ENCODE measurements around the gene DNAJC5.
A peak's percentile ranks its signal among the peaks of the same experiment; 100 is the strongest.

The DNAJC5 gene

DNA sequence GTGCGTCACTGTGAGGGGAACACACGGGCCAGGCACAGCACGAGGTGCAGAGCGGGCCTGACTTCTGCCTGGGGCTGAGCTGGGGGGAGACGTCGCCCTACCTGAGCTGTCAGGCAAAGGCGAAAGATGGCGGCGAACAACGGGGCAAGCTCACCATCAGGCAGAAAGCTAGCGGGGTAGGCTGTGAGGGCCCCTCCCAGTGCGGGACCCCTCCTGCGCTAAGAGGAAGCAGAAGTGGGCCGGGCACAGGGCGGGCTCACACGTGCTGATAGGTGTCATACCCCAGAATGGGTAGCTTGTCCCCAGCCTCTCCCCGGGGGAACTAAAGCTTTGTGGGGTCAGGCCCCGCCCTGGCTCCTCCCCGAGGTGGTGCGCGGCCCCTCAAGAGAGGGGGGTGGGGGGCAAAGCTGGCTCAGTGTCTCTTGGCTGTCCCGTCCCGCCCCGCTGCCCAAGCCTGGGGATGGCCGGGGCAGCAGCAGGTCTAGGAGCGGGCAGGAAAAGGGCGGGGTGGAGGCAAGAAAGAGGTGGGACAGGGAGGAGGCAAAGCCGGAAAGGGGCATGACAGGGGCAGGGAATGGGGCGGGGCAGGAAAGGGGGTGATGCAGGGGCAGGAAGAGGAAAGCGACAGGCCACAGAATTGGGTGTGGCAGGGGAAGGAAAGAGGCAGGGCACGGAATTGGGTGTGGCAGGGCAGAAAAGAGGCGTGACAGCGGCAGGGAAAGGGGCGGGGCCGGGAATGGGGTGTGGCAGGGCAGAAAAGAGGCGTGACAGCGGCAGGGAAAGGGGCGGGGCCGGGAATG, 46.6 kb downstream of the DNAJC5 start:
- Histone ChIP-seq H3K4me1 (ENCODE audit: insufficient read depth, insufficient read length) (peaks cover 20% of the 10 kb centered on the region), H3K4me3 (ENCODE audit: insufficient read length, low read depth) (no peak overlapping the region), H3K36me3 (ENCODE audit: insufficient read depth, insufficient read length, low read length) (peaks cover 84% of the 10 kb centered on the region), H3K9ac (ENCODE audit: insufficient read length, low read depth) (no peak overlapping the region), H3K9me3 (ENCODE audit: insufficient read depth, low read length) (no peaks in the 10 kb centered on the region), H3K27me3 (ENCODE audit: insufficient read depth, insufficient read length) (no peaks in the 10 kb centered on the region)
- TF ChIP-seq YY1 (IDR thresholded peaks at IDR 0.05; ENCODE audit: insufficient read depth, insufficient read length) (no peak), ZNF274 (IDR thresholded peaks at IDR 0.05; ENCODE audit: low read depth, low read length) (no peak), SUZ12 (IDR thresholded peaks at IDR 0.05; ENCODE audit: extremely low read depth, insufficient read depth, insufficient read length) (no peak)
- no peak for DNase-seq (ENCODE audit: low read depth, low spot score)

GRCh38 chr20:63942250-63942951, 47.5 kb downstream of the DNAJC5 start:
- DNase-seq (ENCODE audit: low read depth, low spot score) = peak; percentile 62
- peaks cover 24% of the 10 kb centered on the region for H3K4me1 ChIP-seq (ENCODE audit: insufficient read depth, insufficient read length)
- TF ChIP-seq ZNF274 (IDR thresholded peaks at IDR 0.05; ENCODE audit: low read depth, low read length) (no peak), YY1 (IDR thresholded peaks at IDR 0.05; ENCODE audit: insufficient read depth, insufficient read length) (no peak), SUZ12 (IDR thresholded peaks at IDR 0.05; ENCODE audit: extremely low read depth, insufficient read depth, insufficient read length) (no peak)
- no peaks in the 10 kb centered on the region for H3K27me3 ChIP-seq (ENCODE audit: insufficient read depth, insufficient read length)
- no peak overlapping the region for H3K4me3 ChIP-seq (ENCODE audit: insufficient read length, low read depth)
- peak overlapping the region; percentile 57 for H3K9ac ChIP-seq (ENCODE audit: insufficient read length, low read depth)
- peaks cover 86% of the 10 kb centered on the region for H3K36me3 ChIP-seq (ENCODE audit: insufficient read depth, insufficient read length, low read length)
- no peaks in the 10 kb centered on the region for H3K9me3 ChIP-seq (ENCODE audit: insufficient read depth, low read length)

GRCh38 chr20:63942969-63943807, 48.3 kb downstream of the DNAJC5 start:
- no peak overlapping the region for H3K4me3 ChIP-seq (ENCODE audit: insufficient read length, low read depth)
- H3K9ac ChIP-seq (ENCODE audit: insufficient read length, low read depth) = peak overlapping the region; percentile 57
- DNase-seq (ENCODE audit: low read depth, low spot score) = no peak
- peaks cover 24% of the 10 kb centered on the region for H3K4me1 ChIP-seq (ENCODE audit: insufficient read depth, insufficient read length)
- TF ChIP-seq SUZ12 (IDR thresholded peaks at IDR 0.05; ENCODE audit: extremely low read depth, insufficient read depth, insufficient read length) (no peak), YY1 (IDR thresholded peaks at IDR 0.05; ENCODE audit: insufficient read depth, insufficient read length) (no peak), ZNF274 (IDR thresholded peaks at IDR 0.05; ENCODE audit: low read depth, low read length) (no peak)
- H3K36me3 ChIP-seq (ENCODE audit: insufficient read depth, insufficient read length, low read length) = peaks cover 83% of the 10 kb centered on the region
- H3K9me3 ChIP-seq (ENCODE audit: insufficient read depth, low read length) = no peaks in the 10 kb centered on the region
- H3K27me3 ChIP-seq (ENCODE audit: insufficient read depth, insufficient read length) = no peaks in the 10 kb centered on the region

DNA sequence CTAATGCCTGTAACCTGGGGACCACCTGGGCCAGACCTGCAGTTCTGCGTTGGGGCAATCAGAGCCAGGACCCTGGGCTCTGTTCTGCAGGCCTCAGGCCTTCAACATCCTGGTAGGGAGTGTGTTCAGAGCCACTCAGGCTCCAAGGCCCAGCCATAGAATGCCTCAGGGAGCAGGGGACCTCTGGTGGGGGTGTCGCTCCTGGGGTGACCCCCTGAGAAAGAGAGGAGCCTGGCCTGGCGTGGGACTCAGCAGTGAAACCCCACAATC, 48.8 kb downstream of the DNAJC5 start:
- Histone ChIP-seq H3K4me1 (ENCODE audit: insufficient read depth, insufficient read length) (peaks cover 26% of the 10 kb centered on the region), H3K36me3 (ENCODE audit: insufficient read depth, insufficient read length, low read length) (peaks cover 80% of the 10 kb centered on the region), H3K9ac (ENCODE audit: insufficient read length, low read depth) (no peak overlapping the region), H3K4me3 (ENCODE audit: insufficient read length, low read depth) (no peak overlapping the region), H3K27me3 (ENCODE audit: insufficient read depth, insufficient read length) (no peaks in the 10 kb centered on the region), H3K9me3 (ENCODE audit: insufficient read depth, low read length) (no peaks in the 10 kb centered on the region)
- DNase-seq (ENCODE audit: low read depth, low spot score) = no peak
- TF ChIP-seq YY1 (IDR thresholded peaks at IDR 0.05; ENCODE audit: insufficient read depth, insufficient read length) (no peak), SUZ12 (IDR thresholded peaks at IDR 0.05; ENCODE audit: extremely low read depth, insufficient read depth, insufficient read length) (no peak), ZNF274 (IDR thresholded peaks at IDR 0.05; ENCODE audit: low read depth, low read length) (no peak)

- peaks cover 75% of the 10 kb centered on the region for H3K36me3 ChIP-seq (ENCODE audit: insufficient read depth, insufficient read length, low read length)
- H3K4me3 ChIP-seq (ENCODE audit: insufficient read length, low read depth) = no peak overlapping the region
- H3K9ac ChIP-seq (ENCODE audit: insufficient read length, low read depth) = no peak overlapping the region
- H3K9me3 ChIP-seq (ENCODE audit: insufficient read depth, low read length) = no peaks in the 10 kb centered on the region
- peaks cover 31% of the 10 kb centered on the region for H3K4me1 ChIP-seq (ENCODE audit: insufficient read depth, insufficient read length)
- DNase-seq (ENCODE audit: low read depth, low spot score) = no peak
- no peaks in the 10 kb centered on the region for H3K27me3 ChIP-seq (ENCODE audit: insufficient read depth, insufficient read length)
- TF ChIP-seq YY1 (IDR thresholded peaks at IDR 0.05; ENCODE audit: insufficient read depth, insufficient read length) = no peak
- TF ChIP-seq SUZ12 (IDR thresholded peaks at IDR 0.05; ENCODE audit: extremely low read depth, insufficient read depth, insufficient read length) = no peak
- no peak for TF ChIP-seq ZNF274 (IDR thresholded peaks at IDR 0.05; ENCODE audit: low read depth, low read length)
Measured at GRCh38 chr20:63944078-63944941, 49.4 kb downstream of the DNAJC5 start.

GRCh38 chr20:63945031-63945658, 50.2 kb downstream of the DNAJC5 start:
- Histone ChIP-seq H3K9ac (ENCODE audit: insufficient read length, low read depth) (no peak overlapping the region), H3K36me3 (ENCODE audit: insufficient read depth, insufficient read length, low read length) (peaks cover 67% of the 10 kb centered on the region), H3K4me1 (ENCODE audit: insufficient read depth, insufficient read length) (peaks cover 37% of the 10 kb centered on the region), H3K4me3 (ENCODE audit: insufficient read length, low read depth) (no peak overlapping the region), H3K27me3 (ENCODE audit: insufficient read depth, insufficient read length) (no peaks in the 10 kb centered on the region), H3K9me3 (ENCODE audit: insufficient read depth, low read length) (no peaks in the 10 kb centered on the region)
- TF ChIP-seq YY1 (IDR thresholded peaks at IDR 0.05; ENCODE audit: insufficient read depth, insufficient read length) = no peak
- no peak for TF ChIP-seq SUZ12 (IDR thresholded peaks at IDR 0.05; ENCODE audit: extremely low read depth, insufficient read depth, insufficient read length)
- TF ChIP-seq ZNF274 (IDR thresholded peaks at IDR 0.05; ENCODE audit: low read depth, low read length) = no peak
- DNase-seq (ENCODE audit: low read depth, low spot score) = no peak
